Esophagus squamous epithelium (tissue), 4 donors: Measurements from ENCODE around the gene ARG1.

Experiments used
- POLR2A ChIP-seq, 4 donors: fragments of 450-650 bp; IDR thresholded peaks; one replicate each; pipeline ENCODE4 v1.6.1; 2017; ENCODE audit warnings: antibody characterized with exemption in 4 of 4, mild to moderate bottlenecking in 4 of 4, moderate library complexity in 3 of 4
- TF ChIP-seq, protein P1 (sequence below), 6 experiments: fragments of 450-650 bp in 4 of 6; fragments of 200-600 bp in 2 of 6; sonication (generic) in 2 of 6; IDR thresholded peaks; one replicate each; pipeline ENCODE4 v1.5.1; 2016 to 2019; ENCODE audit warnings: antibody characterized with exemption in 6 of 6, mild to moderate bottlenecking in 4 of 6, moderate library complexity in 4 of 6

DNA sequence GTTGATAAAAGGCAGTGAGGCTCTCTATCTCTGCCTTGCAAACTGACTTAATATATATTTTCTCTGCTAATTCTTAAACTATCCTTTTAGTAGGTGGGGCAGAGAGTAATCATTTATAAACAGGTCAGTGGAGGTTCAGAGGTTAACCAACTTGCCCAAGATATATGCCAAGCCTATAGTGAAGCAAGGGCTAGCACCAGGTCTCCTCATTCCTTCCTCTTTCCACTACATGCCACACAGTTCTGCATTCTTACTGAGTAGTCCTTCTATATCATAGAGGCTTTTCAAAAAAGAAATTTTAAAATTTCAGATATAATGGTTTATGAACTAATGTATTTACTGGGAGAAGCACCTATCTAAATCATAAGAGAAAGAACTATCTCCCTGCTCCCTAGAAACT lies 8.5 kb downstream of the ARG1 start:
- TF ChIP-seq, protein P1, sequence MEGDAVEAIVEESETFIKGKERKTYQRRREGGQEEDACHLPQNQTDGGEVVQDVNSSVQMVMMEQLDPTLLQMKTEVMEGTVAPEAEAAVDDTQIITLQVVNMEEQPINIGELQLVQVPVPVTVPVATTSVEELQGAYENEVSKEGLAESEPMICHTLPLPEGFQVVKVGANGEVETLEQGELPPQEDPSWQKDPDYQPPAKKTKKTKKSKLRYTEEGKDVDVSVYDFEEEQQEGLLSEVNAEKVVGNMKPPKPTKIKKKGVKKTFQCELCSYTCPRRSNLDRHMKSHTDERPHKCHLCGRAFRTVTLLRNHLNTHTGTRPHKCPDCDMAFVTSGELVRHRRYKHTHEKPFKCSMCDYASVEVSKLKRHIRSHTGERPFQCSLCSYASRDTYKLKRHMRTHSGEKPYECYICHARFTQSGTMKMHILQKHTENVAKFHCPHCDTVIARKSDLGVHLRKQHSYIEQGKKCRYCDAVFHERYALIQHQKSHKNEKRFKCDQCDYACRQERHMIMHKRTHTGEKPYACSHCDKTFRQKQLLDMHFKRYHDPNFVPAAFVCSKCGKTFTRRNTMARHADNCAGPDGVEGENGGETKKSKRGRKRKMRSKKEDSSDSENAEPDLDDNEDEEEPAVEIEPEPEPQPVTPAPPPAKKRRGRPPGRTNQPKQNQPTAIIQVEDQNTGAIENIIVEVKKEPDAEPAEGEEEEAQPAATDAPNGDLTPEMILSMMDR (IDR thresholded peaks at IDR 0.05), result no peak
- no peak for TF ChIP-seq POLR2A (IDR thresholded peaks at IDR 0.05)
